Activated CD8-positive, alpha-beta memory T cell treated with anti-CD3 and anti-CD28 coated beads, Interleukin-2, amount 50 U/mL, for 24 hours (primary cell): ENCODE data around the gene NEBL.
"Not testable (repeated sequence)": the region's sequence is repeated elsewhere in the genome, so short reads cannot be mapped to it uniquely, and the experiment has no call there.

ENCODE experiments used
- DNase-seq: peaks from one replicate; pipeline ENCODE4 v3.0.0-alpha.2; 2020; ENCODE audit errors: extremely low read depth

Gene NEBL, protein sequence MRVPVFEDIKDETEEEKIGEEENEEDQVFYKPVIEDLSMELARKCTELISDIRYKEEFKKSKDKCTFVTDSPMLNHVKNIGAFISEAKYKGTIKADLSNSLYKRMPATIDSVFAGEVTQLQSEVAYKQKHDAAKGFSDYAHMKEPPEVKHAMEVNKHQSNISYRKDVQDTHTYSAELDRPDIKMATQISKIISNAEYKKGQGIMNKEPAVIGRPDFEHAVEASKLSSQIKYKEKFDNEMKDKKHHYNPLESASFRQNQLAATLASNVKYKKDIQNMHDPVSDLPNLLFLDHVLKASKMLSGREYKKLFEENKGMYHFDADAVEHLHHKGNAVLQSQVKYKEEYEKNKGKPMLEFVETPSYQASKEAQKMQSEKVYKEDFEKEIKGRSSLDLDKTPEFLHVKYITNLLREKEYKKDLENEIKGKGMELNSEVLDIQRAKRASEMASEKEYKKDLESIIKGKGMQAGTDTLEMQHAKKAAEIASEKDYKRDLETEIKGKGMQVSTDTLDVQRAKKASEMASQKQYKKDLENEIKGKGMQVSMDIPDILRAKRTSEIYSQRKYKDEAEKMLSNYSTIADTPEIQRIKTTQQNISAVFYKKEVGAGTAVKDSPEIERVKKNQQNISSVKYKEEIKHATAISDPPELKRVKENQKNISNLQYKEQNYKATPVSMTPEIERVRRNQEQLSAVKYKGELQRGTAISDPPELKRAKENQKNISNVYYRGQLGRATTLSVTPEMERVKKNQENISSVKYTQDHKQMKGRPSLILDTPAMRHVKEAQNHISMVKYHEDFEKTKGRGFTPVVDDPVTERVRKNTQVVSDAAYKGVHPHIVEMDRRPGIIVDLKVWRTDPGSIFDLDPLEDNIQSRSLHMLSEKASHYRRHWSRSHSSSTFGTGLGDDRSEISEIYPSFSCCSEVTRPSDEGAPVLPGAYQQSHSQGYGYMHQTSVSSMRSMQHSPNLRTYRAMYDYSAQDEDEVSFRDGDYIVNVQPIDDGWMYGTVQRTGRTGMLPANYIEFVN

DNA sequence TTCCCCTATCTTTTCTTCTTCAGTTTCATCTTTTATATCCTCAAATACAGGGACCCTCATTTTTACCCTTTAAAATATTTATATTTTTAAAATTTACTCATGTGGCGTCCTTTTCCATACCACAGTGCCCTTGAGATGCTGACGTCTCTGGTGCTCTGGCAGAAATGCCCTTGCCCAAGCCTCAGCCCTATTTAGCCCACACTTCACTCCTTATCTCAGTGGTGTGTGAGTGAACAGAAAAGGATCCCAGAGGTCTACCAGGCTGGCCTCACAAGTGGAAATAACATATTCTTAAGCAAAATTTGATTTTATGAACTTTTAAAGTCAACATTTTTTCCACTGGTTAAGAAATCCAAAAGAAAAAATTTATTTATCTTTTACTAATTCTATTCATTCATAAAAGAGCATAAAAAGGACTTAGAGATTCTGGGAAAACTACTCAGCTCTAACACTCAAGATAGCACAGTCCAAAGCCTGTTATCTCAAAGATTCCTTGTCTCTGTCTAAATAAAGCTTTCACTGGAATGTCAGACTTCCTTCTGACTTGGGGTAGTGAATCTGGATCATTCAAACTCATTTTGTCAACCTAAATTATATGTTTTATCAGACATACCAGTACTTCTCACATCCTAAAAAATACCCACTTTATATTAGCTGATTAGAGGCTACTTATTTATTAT lies at the start of gene NEBL:
Gene NEBL, minus strand, starts transcription at position 166 of the 680 bp plus-strand sequence. Its CDS starts 106 bp downstream, at position 60.
- DNase-seq: no peak

DNA sequence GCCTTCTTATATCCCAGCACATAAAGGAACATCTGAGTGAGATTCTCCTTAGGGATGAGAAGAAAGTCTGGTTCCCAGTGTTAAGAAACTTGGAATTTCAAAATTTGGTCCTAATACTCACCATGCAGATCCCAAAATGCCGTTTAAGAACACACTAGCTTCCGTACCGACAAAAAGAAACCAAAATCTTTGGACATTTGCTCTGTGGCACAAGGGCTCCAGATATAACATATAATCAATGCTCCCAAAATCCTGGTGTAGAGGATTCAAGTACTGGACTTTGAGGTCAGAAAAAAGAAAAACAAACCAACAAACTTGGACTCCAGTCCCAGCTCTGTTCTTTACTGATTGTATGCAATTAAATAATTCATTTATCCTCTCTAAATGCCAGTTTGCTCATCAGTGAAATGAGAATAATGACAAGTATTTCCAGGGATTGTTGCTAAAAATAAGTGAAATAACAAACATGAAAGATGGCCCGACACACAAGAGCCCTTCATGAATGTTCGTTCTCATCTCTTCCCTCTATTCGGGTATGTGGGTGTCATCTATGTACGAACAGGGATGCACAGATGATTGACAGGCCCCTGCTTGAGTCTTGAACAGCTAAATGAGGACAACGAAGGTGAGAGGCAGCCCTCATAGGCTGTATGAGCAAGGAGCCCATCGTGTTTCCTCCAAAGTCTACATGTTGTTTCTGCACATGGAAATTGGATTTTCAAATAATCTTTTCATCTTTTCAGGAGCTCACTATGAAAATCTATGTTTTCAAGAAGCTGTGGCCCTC lies 48.6 kb upstream of the NEBL start:
- no peak for DNase-seq

DNA sequence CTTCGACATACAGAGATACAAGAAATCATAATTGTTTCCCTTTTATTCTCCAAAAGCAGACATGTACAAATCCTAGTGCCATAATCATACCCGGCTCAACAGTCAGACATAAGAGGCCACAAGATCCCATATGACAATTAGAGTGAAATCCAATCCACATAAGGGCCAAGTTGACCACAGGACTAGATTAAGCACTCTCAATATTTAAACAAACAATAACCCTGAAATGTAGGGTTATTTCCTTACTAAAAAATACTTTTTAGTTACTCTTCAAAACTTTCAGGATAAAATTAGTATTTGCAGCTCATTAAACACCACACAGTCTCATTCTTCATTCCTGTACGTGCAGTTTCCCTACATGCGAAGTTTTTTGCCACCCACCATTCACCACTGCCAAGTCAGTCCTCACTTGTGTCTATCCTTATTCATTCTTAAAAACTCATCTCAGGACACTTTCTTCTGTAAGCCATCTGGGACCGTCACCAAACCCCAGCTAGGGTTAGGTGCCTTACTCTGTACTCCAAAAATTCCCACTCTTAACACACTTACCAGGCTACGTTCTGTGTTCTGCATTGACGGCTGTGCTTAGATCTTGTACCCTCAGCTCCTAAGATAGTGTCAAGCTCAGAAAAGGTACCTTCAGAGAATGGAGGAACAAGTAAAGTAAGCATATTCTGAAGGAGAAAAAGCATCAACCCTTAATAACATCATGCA lies 47.8 kb upstream of the NEBL start:
- no peak for DNase-seq

DNA sequence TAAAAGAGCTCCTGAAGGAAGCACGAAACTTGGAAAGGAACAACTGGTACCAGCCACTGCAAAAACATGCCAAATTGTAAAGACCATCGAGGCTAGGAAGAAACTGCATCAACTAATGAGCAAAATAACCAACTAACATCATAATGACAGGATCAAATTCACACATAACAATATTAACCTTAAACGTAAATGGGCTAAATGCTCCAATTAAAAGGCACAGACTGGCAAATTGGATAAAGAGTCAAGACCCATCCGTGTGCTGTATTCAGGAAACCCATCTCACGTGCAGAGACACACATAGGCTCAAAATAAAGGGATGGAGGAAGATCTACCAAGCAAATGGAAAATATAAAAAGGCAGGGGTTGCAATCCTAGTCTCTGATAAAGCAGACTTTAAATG lies 42.3 kb upstream of the NEBL start:
- not testable (repeated sequence) for DNase-seq

GRCh38 chr10:20936396-20936795 lies 39.3 kb upstream of the NEBL start:
- no peak for DNase-seq

GRCh38 chr10:20935931-20936330 lies 38.8 kb upstream of the NEBL start:
- no peak for DNase-seq

GRCh38 chr10:20935301-20935700 lies 38.2 kb upstream of the NEBL start:
- no peak for DNase-seq

DNA sequence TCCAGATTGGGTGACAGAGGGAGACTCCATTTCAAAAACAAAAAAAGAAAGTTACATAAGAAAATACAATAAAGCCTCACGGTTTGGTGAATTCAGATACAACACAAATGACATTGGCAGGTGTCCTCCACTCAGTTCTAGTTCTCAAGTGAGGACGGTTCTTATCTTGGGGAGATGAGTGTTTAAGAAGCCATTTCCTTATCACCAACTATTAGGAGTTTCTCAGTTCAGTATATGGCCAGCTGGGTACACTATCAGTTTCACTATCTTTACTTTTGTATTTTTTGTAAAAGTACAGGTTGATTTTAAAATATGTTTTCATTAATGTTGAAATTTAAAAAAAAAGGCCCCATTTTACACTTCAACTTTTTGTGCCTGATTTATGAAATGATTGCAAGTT lies 36.6 kb upstream of the NEBL start:
- no peak for DNase-seq

- no peak for DNase-seq
These were observed 35.6 kb upstream of the NEBL start for GRCh38 chr10:20932606-20933126.

GRCh38 chr10:20931156-20931795 lies 34.2 kb upstream of the NEBL start:
- DNase-seq: no peak

DNA sequence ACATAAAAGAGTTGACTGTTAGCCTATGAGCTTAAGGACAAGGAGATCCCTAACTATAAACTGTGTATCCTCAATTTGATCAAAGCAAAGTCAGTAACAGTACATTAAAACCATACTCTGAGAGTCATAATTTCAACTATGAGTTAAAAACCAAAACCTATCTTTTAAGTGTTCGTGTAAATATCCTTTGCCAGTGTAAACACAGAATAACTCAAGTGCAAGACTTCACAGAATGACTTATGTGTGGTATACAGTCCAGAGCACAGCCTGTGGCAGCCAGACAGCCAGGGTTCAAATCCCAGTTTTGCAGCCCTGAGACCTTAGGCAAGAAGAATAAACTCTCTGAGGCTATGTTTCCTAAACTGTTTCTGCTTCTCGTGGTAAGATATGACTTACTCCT lies 30.3 kb upstream of the NEBL start:
- DNase-seq: no peak

DNA sequence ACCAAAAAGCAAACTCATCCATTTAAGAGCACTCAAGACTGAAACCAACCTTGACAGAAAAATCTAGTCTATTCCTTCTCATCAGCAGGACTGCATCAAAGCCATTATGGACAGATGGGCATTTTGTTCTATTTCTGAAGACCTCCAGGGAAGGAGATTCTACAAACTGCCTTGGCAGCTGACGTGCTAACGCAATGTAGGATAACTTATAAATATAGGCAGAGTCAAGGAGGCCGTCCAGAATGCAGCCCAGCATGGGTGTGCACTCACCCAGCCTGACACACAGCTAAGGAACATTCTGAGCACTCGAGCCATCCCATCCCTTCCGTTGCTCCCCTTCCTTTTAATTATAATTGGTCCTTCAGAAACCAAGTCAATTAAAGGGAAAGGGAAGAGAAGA lies 25.3 kb upstream of the NEBL start:
- DNase-seq: no peak

GRCh38 chr10:20922033-20922432 lies 24.9 kb upstream of the NEBL start:
- no peak for DNase-seq

- no peak for DNase-seq
These were observed 22.9 kb upstream of the NEBL start for GRCh38 chr10:20920061-20920460.

DNA sequence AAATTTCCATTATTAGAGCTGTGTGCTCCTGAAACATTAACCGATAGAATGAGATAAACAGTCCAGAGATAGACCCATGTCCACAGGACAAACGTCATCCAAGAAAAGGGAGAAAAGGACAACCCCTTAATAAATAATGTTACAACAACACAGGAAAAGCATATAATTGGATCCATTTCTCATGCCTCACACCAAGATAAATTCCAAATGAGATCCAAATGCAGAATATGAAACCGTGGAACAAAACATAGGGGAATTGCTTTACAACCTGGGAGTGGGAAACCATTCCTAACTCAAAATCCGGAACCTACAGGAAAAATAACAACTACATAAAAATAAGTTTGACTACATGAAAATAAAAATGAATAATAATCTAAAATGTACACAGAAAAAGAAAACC lies 22.4 kb upstream of the NEBL start:
- DNase-seq: no peak

- no peak for DNase-seq
These were observed 19.9 kb upstream of the NEBL start for GRCh38 chr10:20916976-20917375.

GRCh38 chr10:20912969-20913368 lies 15.9 kb upstream of the NEBL start:
- no peak for DNase-seq

DNA sequence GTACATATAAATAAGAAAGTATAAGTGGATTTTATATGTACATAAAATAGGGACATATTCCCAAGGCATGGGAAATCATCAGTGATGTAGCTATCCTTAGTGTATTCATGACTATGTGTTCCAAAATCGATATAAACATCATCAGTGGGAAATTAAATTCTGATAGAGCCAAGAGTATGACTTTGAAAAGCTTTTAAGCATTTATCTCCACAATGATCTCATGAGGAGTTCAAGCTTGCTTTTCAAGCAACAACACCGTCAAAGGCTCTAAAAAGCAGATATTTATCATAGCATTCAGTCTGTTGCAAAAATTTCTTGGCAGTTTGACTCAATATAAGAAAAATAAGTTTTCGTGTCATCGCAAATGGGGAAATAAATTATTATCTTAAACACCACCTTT lies 14.5 kb upstream of the NEBL start:
- no peak for DNase-seq

- no peak for DNase-seq
These were observed 12.7 kb upstream of the NEBL start for GRCh38 chr10:20909801-20910200.

DNA sequence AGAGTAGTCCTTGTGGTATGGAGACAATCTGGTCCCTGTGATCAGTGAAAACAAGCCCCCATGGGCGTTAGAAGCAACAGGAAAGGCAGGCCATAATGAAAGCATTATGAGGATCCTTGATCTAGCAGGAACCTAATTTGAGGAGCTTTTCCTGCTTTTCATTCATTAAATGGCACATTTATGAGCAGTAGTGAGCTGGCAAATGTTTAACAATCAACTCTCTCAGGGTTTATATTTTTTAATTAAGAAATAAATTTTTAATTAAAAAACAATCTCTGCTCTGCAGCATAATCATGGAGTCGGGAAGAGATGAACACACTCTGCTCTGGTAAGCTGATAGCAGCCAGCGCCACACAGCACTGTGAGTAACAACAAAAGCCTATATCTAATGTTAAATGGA lies 11.3 kb upstream of the NEBL start:
- no peak for DNase-seq
